ENCODE measurements around the gene EHMT1. TPM values are rescaled to one million over a fixed set of nuclear protein-coding genes. Genes with fewer than 3 reads are reported as not detected.

EHMT1 gene
- total and polyA plus RNA-seq, 2 of the 13 experiments (the other 11 are each of a cell fraction or from before 2014, with no cell fraction given), result 23.0 to 27.1 TPM

DNA sequence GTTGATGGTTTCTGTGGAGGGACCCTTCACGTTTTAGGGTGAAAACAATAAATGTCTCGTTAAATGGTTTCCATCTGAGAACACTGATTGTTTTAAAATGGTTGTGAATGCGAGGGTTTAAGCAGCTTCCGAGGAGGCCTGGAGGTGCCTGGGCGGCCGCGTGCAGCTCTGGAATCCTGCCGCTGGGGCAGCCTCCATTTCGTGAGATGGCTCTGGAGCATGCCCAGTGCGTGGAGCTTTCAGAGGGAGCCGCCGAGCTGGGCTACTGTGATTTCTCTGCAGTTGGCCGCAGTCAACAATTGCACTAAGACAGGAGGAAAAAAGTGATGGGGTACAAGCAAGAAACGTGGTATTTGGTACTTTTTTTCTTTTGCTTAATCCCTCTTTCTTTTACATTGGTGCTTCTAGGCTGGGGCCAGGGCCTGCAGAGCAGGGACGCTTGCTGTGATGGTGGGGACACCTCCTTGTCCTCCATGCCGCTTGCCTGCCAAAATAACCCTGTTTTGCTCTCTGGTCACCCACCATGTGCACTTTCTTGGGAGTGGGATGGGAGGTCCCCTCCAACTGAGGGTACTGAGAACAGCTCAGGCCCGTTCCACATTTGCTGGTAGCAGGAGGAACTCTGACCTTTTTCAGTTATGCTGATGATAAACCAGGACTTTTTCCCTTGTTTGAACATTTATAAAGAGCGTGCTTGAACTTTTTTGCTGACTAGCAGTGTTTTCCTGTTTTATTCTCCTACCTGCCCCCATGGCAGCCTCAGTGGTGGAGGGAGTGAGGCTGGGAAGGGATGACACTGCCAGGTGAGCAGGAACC, 47.1 kb downstream of the EHMT1 start:
- Histone ChIP-seq H3K4me3 (replicated peaks in 1 of 3; ENCODE audit: insufficient read depth in 1 of 3, low read depth in 2 of 3, low read length in 3 of 3) (no peak overlapping the region), H3K9ac (ENCODE audit: insufficient read depth, low read depth, low read length) (no peak overlapping the region), H3K36me3 (replicated peaks in 1 of 2; ENCODE audit: control insufficient read depth in 1 of 2, insufficient read depth in 2 of 2, low read length in 2 of 2) (peaks cover 2 to 3% of the 10 kb centered on the region in 2 experiments; a peak in 2 of 5 replicates), H3K4me2 (ENCODE audit: low read depth, low read length) (no peak overlapping the region), H3K4me1 (ENCODE audit: insufficient read depth, low read length) (peaks cover 53% of the 10 kb centered on the region), H3K27me3 (ENCODE audit: control insufficient read depth in 1 of 2, insufficient read depth in 2 of 2, low read length in 2 of 2) (no peaks in the 10 kb centered on the region), H3K27ac (ENCODE audit: extremely low read length, insufficient read depth, low read length) (no peak overlapping the region), H4K20me1 (ENCODE audit: insufficient read depth, low read length) (peaks cover 16% of the 10 kb centered on the region; the same call in 1 of the 2 replicates), H3K79me2 (ENCODE audit: insufficient read depth, low read length) (peaks cover 61% of the 10 kb centered on the region), H3K9me3 (ENCODE audit: low read length) (no peaks in the 10 kb centered on the region), H2AFZ (ENCODE audit: low read length) (no peak overlapping the region)
- intact Hi-C loops (cut with micrococcal nuclease; ENCODE audit: unreplicated experiment) (no loop called here), in situ Hi-C loops (cut with HindIII; ENCODE audit: extremely low pct_ligation_motif_present, low pct_unique_long_range_greater_than_20kb) (no loop called here)
- DNase-seq (ENCODE audit: low spot score), result no peak
- ATAC-seq, result no peak
- POLR2A ChIA-PET, result interaction anchor here (1.2 kb wide), 1 partner anchor 47 kb away, joined by 3 read pairs; the partner anchor contains the start of gene EHMT1
- 94% methylated on average over 18 of the region's 18 CpGs for WGBS (ENCODE audit: low lambda C conversion rate)
- no peak for FAIRE-seq
- CTCF ChIA-PET (ENCODE audit: low intra/inter-chr PET ratio, low total read pairs), result no interaction called here
- TF ChIP-seq MAFK (conservative IDR thresholded peaks at IDR 0.05 in 1 of 2, IDR thresholded peaks at IDR 0.05 in 1 of 2; ENCODE audit: low read length in 2 of 2), result peak; percentile 72 to 86; a peak in 3 of 4 replicates
- TF ChIP-seq MAFF (IDR thresholded peaks at IDR 0.05; ENCODE audit: low read depth, low read length), result peak; percentile 82
- TF ChIP-seq, protein P1, sequence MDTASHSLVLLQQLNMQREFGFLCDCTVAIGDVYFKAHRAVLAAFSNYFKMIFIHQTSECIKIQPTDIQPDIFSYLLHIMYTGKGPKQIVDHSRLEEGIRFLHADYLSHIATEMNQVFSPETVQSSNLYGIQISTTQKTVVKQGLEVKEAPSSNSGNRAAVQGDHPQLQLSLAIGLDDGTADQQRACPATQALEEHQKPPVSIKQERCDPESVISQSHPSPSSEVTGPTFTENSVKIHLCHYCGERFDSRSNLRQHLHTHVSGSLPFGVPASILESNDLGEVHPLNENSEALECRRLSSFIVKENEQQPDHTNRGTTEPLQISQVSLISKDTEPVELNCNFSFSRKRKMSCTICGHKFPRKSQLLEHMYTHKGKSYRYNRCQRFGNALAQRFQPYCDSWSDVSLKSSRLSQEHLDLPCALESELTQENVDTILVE (CRISPR knock-in tag; IDR thresholded peaks at IDR 0.05), result no peak
- no peak for TF ChIP-seq E2F5 (CRISPR knock-in tag; conservative IDR thresholded peaks at IDR 0.05)
- no TSS peak for BruUV-seq (replicated peaks)

GRCh38 chr9:137666513-137666822, 47.7 kb downstream of the EHMT1 start:
- no peaks in the 10 kb centered on the region for H3K27me3 ChIP-seq (ENCODE audit: control insufficient read depth in 1 of 2, insufficient read depth in 2 of 2, low read length in 2 of 2)
- H3K4me2 ChIP-seq (ENCODE audit: low read depth, low read length), result no peak overlapping the region
- no peak for ATAC-seq
- in situ Hi-C loops (cut with HindIII; ENCODE audit: extremely low pct_ligation_motif_present, low pct_unique_long_range_greater_than_20kb) (no loop called here), intact Hi-C loops (cut with micrococcal nuclease; ENCODE audit: unreplicated experiment) (no loop called here)
- no peak overlapping the region for H3K9ac ChIP-seq (ENCODE audit: insufficient read depth, low read depth, low read length)
- 86% methylated on average over 8 of the region's 8 CpGs for WGBS (ENCODE audit: low lambda C conversion rate)
- FAIRE-seq, result no peak
- no TSS peak for BruUV-seq (replicated peaks)
- H3K4me1 ChIP-seq (ENCODE audit: insufficient read depth, low read length), result peaks cover 59% of the 10 kb centered on the region
- no peak for DNase-seq (ENCODE audit: low spot score)
- H4K20me1 ChIP-seq (ENCODE audit: insufficient read depth, low read length), result peaks cover 16% of the 10 kb centered on the region; the same call in 1 of the 2 replicates
- CTCF ChIA-PET (ENCODE audit: low intra/inter-chr PET ratio, low total read pairs), result no interaction called here
- H3K9me3 ChIP-seq (ENCODE audit: low read length), result no peaks in the 10 kb centered on the region
- peaks cover 2 to 3% of the 10 kb centered on the region in 2 experiments; a peak in 2 of 5 replicates for H3K36me3 ChIP-seq (replicated peaks in 1 of 2; ENCODE audit: control insufficient read depth in 1 of 2, insufficient read depth in 2 of 2, low read length in 2 of 2)
- no peak overlapping the region for H3K4me3 ChIP-seq (replicated peaks in 1 of 3; ENCODE audit: insufficient read depth in 1 of 3, low read depth in 2 of 3, low read length in 3 of 3)
- peaks cover 62% of the 10 kb centered on the region for H3K79me2 ChIP-seq (ENCODE audit: insufficient read depth, low read length)
- TF ChIP-seq, protein P2, sequence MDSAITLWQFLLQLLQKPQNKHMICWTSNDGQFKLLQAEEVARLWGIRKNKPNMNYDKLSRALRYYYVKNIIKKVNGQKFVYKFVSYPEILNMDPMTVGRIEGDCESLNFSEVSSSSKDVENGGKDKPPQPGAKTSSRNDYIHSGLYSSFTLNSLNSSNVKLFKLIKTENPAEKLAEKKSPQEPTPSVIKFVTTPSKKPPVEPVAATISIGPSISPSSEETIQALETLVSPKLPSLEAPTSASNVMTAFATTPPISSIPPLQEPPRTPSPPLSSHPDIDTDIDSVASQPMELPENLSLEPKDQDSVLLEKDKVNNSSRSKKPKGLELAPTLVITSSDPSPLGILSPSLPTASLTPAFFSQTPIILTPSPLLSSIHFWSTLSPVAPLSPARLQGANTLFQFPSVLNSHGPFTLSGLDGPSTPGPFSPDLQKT (CRISPR knock-in tag; IDR thresholded peaks at IDR 0.05; ENCODE audit: borderline replicate concordance), result no peak
- TF ChIP-seq ZGPAT (CRISPR knock-in tag; IDR thresholded peaks at IDR 0.05), result no peak
- no peak for TF ChIP-seq FIP1L1 (IDR thresholded peaks at IDR 0.05; ENCODE audit: borderline replicate concordance, insufficient read depth, low read depth, low read length)
- TF ChIP-seq FOSL1 (CRISPR knock-in tag; IDR thresholded peaks at IDR 0.05; ENCODE audit: borderline replicate concordance), result no peak
- no peak for TF ChIP-seq ZNF788 (CRISPR knock-in tag; IDR thresholded peaks at IDR 0.05; ENCODE audit: borderline replicate concordance)
- no peak for TF ChIP-seq YEATS4 (CRISPR knock-in tag; IDR thresholded peaks at IDR 0.05; ENCODE audit: borderline replicate concordance)
- H2AFZ ChIP-seq (ENCODE audit: low read length), result no peak overlapping the region
- POLR2A ChIA-PET, result no interaction called here
- no peak overlapping the region for H3K27ac ChIP-seq (ENCODE audit: extremely low read length, insufficient read depth, low read length)

Data from HepG2 (cell line).